Measurements from ENCODE around the gene KCND1.
"Not testable (repeated sequence)": the region's sequence is repeated elsewhere in the genome, so short reads cannot be mapped to it uniquely, and the experiment has no call there.

KCND1 gene

DNA sequence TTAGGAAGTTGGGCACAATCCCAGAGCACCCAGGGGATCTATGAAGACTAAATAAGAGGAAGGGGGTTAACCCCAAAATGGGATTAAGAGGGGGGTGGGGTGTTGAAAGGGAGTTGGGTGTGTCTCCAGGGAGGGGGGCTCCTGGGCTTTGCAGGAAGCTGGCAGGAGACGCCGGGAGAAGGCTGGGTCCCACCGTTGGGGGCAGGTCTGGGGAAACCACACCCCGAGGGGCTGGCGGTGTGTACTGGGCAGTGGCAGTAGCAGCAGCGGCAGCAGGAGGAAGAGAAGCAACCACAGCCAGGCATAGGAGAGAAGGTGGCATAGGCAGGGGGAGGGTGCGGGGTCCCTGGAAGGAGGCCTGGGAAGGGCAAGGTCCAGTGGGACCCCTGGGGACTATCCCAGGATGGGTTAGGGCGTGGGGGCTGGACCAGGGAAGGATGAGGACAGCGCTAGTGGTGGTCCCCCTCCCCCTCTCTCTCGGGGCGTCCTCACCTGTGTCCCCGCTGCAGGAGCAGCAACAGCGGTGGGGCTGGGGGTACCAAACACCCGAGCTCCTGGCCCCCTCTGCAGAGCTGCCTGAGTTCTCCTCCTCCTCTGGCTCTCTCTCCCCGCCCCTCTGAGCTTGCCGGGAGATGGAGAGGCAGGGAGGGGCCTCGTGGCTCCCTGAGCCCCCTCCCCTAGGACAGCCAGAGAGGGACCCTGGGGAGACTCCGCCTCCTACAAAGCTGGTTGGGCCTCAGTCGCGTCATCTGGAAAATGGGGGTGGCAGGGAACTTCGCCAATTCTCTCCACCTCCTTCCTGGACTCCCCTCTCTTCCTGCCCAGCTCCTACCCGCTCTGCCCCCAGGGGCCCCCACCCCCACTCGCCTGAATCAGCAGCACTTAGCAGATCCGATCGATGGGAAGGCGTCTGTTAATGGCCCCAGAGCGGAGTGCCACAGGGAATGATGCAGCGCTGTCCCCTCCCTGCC, at the start of gene KCND1:
KCND1 (minus strand) TSS at position 596 of the 971 bp plus-strand sequence. CDS start 1,573 bp downstream, outside the sequence.
- DNase-seq, result no peak

DNA sequence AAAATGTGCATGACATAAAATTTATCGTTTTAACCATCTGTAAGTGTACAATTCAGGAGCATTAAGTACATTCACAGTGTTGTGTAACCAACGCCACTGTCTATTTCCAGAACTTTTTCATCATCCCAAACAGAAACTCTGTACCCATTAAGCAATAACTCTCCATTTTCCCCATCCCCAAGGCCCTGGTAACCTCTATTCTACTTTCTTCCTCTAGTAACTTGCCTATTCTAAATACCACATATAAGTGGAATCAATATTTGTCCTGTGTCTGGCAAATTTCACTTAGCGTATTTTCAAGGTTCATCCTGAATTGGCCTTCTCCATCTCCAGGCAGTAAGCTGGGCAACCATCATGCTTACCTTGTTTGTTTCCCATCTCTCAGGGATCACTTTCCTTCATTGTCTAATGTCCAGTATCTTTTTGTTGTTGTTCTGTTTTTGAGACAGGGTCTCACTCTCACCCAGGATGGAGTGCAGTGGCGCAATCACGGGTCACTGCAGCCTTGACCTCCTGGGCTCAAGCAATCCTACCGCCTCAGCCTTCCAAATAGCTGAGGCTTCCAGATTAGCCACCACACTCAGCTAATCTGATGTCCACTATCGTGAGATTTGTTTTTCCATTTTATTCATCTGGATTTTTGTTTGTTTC, 48.1 kb upstream of the KCND1 start:
- DNase-seq, result peak; percentile 7

DNA sequence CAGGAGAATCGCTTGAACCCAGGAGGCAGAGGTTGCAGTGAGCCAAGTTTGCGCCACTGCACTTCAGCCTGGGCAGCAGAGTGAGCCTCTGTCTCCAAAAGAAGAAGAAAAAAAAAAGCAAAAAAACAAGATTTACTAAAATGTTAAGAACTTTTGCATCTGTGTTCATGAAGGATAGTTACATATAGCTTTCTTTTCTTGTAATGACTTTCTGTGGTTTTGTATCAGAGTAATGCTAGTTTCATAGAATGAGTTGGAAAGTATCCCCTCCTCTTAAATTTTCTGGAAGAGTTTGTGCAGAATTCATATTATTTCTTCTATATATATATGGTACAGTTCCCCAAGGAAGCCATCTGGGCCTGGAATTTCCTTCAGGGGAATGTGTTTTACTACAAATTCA, 47.4 kb upstream of the KCND1 start:
- DNase-seq, result no peak

DNA sequence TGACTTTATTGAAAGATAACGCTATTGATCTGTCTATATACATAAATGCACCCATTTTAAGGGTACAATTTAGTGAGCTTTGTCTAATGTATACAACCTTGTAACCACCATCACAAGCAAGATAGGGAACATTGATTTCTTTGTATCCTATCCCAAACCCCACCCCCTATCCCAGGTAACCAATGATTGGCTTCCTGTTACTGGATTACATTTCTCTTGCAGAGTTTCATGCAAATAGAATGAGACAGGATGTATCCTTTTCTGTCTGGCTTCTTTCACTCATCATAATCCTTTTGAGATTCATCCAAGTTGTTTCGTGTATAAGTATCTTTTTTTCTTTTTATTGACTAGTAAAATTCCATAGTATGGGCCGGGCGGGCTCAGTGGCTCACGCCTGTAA, 32.1 kb upstream of the KCND1 start:
- no peak for DNase-seq

DNA sequence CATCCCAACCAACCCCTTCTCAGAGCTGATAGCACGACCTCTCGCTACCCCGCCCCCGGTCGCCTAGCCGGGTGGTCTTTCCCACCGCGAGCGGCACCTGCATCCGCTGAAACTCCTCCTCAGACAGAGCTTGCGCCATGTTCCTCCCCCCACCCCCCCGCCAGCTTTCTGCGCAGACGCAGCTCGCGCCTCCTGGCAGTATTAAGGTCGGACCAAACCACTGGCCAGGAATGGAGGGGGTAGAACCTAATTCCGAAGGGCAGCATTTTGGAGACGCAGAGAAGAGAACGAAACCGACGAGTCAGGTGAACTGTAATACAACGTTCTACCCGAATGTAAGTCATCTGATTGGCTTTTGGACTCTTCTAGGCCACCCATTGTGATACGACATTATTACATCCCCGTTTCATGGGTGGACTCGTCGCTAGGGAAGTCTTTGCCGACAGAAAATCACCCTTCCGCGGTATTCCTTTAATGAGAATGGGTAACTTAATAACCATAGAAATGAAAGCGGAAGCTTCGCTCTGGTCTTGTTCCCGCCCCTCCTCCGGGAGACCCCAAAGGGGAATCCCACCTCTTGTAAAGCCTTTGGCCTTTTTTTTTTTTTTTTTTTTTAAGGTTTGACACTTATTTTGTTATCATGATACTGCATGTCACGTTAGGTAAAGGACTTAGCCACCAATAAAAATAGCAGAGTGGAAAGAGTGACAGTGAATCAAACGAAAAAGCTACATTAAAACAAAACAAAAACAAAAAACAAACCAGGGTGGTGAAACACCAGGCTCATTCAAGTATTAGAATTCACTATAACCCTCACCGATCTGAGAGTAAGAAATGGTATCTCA, 30.7 kb upstream of the KCND1 start, which contains the start of gene GRIPAP1:
GRIPAP1 (minus strand) TSS at position 174 of the 845 bp plus-strand sequence; CDS start at position 139, 35 bp downstream.
- DNase-seq, result peak; percentile 90

DNA sequence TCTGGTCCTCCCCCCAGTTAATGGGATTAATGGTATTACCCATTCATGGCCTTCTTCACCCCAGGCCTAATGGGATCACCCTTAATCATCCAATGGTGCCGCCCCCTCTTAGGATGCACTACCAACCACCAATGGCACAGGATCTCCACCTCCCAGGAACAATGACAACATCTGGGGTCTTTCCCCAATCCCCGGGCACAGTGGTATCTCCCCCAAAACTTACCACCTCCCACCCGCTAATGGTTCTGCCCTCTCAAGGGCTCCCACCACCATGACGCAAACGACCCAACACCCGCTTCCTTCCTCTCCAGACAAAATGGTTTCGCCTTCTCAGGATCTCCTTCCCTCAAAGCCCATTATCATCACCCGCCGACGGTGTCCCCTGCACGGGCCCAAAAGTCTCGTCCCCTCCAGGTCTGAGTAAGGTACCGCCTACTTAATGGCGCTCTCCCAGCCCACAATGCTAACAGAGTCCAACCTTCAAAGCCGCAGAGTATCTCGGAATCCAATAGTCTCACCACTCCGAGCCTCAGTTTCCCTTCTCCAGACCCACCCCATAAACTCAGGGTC, 30.0 kb upstream of the KCND1 start:
- peak; percentile 77 for DNase-seq

DNA sequence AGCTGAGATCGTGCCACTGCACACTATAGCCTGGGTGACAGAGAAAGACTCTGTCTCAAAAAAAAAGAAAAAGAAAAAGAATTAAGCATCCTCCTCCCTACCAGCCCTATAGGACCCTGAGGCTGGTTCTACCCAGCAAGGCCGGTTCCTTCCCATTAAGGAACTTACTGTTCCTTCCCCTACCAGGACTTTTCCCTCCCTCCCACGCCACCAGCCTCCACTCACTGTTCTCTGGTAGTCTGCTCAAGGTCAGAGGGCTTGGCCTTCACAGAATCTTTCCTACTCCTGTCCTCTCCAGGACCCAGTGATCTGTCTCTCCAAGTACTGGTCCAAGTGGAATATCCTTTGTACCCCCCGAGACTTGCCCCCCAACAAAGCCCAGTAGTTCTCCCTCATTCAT, 29.0 kb upstream of the KCND1 start:
- DNase-seq, result peak; percentile 1

DNA sequence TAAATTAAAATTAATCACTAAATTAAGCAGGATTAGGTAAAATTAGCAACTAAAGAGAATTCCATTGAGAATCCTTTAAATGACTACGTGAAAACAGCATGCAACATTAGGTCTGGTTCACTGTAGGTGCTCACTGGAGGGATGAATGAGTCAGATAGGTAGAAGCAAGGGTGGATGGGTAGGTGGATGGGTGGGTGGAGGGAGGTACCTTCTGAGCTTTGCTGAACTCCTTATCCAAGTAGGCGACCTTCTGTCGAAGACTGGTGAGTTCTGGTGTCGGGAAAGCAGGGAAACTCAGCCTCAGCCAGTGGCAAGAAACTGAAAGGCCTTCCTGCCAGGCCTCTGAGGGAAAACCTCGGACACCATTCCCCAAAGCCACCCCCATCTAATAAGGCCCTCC, 27.4 kb upstream of the KCND1 start:
- DNase-seq, result no peak

DNA sequence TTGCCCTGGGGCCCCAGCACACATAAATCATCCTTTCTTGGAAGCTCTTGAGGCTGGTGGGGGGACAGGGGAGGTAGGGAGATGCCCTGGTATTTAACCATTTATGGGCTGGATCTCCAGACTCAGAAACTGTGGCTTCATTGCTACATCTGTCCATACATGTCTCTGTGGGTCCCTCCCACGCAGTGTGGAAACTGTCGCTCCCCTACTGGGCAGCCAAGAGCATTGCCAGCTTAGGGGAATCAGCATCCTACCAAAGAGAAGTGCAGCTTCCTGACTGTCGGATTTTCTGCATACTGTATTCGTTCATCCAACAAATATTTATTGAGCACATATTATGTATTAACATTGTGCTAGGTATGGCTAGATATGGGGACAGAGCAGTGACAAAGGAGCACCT, 26.7 kb upstream of the KCND1 start:
- peak; percentile 3 for DNase-seq

DNA sequence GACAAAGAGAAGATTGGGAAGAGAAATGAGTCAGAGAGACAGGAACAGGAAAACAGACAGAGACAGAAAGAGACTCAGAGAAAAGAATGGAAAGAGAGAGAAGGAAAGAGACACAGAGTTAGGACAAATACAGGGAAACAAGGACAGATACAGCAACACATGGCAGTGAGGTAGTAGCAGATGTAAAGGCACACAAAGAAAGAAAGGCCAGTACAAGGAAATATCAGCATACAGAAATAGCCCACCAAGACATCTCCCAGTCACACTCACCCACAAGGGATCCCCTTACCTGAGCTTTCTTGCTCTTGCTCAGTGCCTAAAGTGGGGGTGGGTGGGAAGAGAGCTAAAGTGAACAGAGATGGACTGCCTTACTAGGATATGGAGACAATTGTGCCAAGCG, 26.2 kb upstream of the KCND1 start:
- DNase-seq, result no peak

DNA sequence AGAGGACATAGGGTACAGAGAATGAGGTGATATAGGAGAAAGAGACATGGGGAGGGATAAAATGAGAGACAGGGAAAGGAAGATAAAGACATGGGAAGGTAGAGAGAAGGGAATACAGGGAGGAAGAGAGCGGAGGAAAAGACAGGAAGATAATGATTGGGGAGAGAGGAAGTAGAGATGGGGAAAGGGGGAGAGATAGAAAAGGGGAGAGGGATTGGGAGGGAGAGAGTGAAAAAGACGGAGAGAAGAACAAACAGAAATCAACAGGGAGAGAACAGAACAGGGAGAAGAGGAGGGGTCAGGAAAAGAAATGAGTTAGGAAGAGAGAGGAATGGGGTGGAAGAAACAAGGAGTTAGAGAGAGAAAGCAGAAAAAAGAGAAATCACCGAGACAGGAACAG, 25.8 kb upstream of the KCND1 start:
- DNase-seq, result no peak

DNA sequence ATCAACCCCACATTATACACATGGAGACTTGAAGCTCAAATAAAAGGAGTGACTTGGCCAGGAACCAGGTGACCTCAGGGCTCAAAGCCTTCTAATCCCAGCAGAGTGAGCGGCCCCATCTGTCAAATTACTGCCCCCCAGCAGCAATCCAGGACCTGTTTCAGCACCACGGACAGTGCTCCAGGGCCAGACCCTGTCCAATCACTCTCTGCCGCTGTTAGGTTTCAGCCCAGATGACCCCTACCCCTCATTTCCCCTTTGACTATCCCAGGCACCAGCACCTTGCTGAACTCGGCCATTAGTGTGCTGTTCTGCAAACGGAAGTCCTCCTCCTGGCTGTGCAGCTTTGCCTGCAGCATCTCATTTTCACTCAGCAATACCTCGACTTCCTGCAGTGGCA, 25.3 kb upstream of the KCND1 start:
- no peak for DNase-seq

DNA sequence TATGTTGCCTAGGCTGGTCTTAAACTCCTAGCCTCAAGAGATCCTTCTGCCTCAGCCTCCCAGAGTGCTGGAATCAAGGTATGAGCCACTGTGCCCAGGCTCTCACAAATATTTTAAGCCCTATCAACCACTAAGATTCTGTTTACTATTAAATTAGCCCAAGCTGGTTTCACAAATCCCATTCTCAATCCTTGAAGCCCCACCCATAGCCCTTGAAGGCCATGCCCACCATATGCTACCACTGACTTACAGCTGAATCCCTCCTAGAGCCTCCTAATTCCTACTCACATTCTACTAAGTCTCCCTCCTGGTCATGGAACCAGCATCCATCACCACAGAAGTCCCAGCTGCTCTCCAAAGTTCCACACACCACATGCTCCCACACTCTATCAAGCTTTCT, 20.7 kb upstream of the KCND1 start:
- no peak for DNase-seq

DNA sequence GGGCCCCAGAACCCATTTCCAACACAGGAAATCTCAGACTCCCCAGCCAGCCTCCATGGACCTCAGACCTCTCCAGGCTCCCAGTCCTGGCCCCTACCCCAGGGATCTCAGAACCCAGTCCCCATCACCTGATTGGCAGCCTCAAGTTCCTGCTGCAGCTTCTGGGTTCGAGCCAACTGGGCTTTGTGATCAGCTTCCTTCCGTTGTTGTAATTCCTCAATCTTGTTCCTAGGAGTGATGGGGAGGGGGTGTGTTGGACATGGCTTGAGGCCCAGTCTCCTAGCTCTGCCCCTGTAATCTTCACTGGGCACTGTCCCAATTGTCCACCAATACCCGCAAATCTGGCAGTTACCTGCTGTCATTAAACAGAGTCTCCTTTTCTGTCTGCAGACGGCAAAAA, 17.8 kb upstream of the KCND1 start:
- no peak for DNase-seq

DNA sequence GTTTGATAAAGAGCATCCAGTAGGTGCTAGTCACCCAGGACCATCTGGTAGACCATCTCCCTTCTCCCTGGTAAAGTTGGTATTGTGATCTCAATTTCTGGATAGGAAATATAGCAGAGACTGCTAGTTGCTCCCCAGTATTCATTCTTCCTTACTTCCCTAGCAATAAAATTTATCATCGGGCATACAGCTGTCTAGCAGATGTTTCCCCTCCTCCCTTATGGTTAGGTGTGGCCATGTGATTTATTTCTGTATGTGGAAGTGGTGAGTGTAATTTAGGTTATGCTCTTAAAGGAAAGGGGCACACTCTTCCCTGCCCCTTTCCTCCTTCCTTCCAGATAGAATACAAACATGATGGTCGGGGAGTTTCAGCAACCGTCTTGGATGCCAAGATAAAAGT, 12.3 kb upstream of the KCND1 start:
- DNase-seq, result no peak

DNA sequence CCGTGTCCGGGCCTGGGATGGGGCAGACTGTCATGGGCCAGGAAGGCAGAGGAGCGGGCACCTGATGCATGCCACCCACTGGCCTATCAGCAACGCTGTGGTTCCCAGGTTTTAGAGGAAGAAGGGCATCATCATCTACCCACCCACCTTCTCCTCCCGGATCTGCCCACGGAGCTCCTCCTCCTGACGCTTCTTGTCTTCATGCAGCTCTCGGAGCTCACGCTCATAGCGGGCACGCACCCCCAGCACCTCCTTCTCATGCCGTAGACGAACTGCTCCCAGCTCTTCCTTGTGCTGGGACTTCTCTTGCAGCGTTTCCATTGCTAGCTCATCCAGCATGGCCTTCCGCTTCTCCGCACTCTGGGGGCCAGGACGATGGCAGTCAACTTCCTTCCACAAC, 11.4 kb upstream of the KCND1 start:
- no peak for DNase-seq

DNA sequence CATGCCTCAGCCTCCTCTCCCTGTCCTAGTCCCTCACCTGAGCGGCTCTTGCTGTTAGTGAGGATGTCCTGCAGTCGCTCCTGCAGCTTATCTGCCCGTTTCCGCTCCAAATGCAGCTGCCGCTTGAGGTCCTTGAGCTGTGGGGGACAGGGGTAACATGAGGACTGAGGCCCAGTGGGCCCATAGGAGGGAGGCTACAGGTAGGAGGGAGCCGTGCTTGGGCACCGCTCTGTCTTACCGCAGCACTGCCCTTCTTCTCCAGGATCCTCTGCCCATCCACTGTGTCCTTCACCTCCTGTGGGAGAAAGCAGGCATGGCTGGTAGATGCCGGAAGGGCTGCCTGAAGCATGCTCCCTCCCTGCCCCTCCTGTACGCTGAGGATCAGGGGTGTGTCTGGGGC, 9.5 kb upstream of the KCND1 start:
- no peak for DNase-seq

DNA sequence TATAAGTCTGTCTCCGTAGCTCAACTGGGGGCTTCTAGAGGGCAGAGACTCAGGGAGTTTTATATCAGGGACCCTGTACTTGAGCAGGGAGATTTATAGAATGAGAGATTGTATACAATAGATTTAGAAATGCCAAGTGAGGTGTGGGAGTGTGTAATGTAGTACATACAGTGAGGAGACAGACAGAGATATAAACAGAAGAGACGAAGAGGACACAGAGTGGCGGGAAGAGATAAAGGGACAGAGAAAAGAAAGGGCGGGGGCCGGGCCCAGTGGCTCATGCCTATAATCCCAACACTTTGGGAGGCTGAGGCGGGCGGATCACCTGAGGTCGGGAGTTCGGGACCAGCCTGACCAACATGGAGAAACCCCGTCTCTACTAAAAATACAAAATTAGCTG, 8.7 kb upstream of the KCND1 start:
- DNase-seq, result not testable (repeated sequence)

DNA sequence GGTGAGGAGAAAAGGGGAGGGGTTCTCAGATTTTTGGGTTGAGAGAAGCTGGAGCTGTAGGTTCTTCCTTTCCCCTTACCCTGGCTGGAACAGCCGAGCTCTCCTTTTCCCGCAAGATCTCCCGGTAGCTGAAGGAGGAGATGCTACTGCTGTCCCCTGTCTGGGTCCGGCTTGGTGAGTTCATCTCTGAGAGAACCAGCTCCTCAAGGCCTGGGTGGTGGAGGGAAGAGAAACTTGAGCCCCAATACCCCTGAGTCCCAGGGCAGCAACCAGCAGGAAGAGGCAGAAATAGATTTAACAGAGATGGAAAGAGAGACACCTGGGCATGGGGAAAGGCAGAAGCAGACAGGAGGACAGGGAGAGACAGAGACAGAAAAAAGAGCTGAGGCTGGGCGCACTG, 6.6 kb upstream of the KCND1 start:
- no peak for DNase-seq

DNA sequence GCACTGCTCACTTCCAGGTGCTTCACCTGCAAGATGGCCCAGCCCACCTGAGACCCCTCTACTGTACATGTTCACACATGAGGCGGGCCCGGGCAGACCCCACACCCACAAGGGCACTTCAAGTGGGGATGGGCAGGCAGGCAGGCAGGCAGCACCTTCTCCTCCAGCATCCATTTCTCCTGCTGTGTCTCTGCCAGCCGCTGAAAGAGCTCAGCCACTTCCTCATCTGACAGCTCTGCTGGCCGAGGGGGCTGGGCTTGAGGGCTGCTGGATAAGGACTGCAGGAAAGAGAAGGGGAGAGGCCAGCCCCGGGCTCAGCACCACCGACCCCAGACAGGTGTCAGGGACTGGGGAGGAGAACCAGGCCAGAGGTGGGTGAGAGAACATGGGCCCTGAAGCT, 4.4 kb upstream of the KCND1 start:
- no peak for DNase-seq

DNA sequence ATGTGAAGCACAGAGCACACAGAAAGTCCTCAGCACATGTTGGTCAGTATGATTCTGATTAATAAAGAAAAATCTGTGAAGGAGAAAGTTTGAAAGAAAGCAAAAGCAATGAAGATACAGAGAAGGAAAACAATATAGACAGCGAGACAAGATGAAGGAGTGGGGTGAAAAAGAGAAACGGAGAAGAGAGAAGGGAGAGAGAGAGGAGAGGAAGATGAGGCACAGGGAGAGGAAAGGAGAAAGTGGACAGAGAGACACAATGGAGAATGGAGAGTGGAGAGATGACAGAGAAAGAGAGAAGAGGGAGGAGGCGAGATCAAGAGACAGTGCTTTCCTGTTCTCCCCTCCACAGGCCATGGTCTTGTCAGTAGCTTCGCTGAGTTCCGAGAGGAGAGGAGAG, 3.9 kb upstream of the KCND1 start:
- DNase-seq, result no peak

DNA sequence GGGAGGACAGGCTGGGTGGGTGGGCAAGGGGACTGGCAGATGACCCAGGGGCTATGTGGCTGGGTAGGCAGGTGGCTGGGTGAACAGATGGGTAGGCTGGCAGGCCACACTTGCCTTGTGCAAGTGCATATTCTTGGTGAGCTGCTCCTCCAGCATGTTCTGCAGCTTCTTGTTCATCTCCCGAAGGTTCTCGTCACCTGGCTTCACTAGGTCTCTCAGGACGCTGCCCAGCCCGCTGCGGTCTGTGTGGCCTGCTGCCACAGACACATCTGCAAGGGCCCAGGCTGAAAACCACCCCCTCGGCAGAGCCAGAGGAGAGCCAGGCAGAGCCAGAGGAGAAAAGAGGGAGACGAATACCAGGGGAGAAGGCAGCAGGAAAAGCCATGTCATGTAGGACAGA, 3.4 kb upstream of the KCND1 start:
- DNase-seq, result no peak

DNA sequence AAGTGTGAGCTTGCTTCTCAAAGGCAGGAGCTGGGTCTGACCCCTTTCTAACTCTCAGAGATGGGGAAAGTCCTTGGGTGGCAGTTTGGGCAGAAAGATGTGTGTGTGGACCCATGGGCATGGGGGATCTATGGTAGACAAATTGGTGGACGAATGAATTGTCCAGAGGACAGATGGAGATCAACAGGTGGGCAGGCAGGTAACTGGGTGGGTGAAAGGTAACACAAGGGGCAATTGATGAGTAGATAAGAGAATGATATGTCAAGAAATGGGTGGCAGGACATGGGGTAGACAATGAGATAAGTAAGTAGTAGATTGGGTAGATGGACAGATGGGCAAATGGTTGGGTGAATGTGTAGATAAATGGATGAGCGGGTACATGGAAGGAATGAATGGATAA, 2.9 kb upstream of the KCND1 start:
- DNase-seq, result no peak
